ENCODE data around the gene RARA. TPM values are rescaled to one million over a fixed set of nuclear protein-coding genes. Genes with fewer than 3 reads are reported as not detected.

The RARA gene
- total RNA-seq, 1 donor from 2014 or later = 72.5 TPM

GRCh38 chr17:40287494-40288369, 21.2 kb upstream of the RARA start, which contains the start of gene CDC6:
CDC6 (plus strand) TSS chr17:40287879; CDS start chr17:40289421, 1,542 bp downstream.
- intact Hi-C loops (cut with micrococcal nuclease) = loop anchor here (1.0 to 10.0 kb wide), 6 partner anchors 31 to 363 kb away; partner anchors contain the start of genes LRRC3C, ORMDL3, TOP2A and WIPF2
- peaks cover 18% of the 10 kb centered on the region for H3K4me1 Mint-ChIP-seq
- ChIA-PET POLR2A (interaction anchor here (1.1 kb wide), 1 partner anchor 69 kb away, joined by 3 read pairs; no protein-coding TSS in a partner anchor), CTCF (interaction anchor here (0.7 to 4.0 kb wide), 2 partner anchors 59 to 85 kb away, joined by 3 to 26 read pairs; no protein-coding TSS in a partner anchor)
- H3K9me3 Mint-ChIP-seq = no peaks in the 10 kb centered on the region
- ATAC-seq (ENCODE audit: low read depth) = peak; percentile 95
- TF ChIP-seq CTCF (IDR thresholded peaks at IDR 0.05) = no peak
- H3K4me3 Mint-ChIP-seq = peak within 1 kb of the TSS; percentile 97
- DNase-seq = peak; percentile 93
- no peaks in the 10 kb centered on the region for H3K27me3 Mint-ChIP-seq
- peak within 1 kb of the TSS; percentile 87 for H3K27ac Mint-ChIP-seq
- H3K36me3 Mint-ChIP-seq (ENCODE audit: low read depth) = peaks cover 14% of the 10 kb centered on the region

GRCh38 chr17:40290629-40291280, 18.2 kb upstream of the RARA start:
- no peak for DNase-seq
- H3K9me3 Mint-ChIP-seq = no peaks in the 10 kb centered on the region
- ChIA-PET CTCF (interaction anchor here (1.0 to 4.0 kb wide), 10 partner anchors 35 to 277 kb away, joined by 3 to 26 read pairs (median 4); partner anchors contain the start of genes CSF3, MED24 and WIPF2), POLR2A (interaction anchor here (0.6 kb wide), 1 partner anchor 93 kb away, joined by 3 read pairs; no protein-coding TSS in a partner anchor)
- H3K36me3 Mint-ChIP-seq (ENCODE audit: low read depth) = peaks cover 4% of the 10 kb centered on the region
- ATAC-seq (ENCODE audit: low read depth) = no peak
- intact Hi-C loops (cut with micrococcal nuclease) = loop anchor here (1.0 kb wide), 3 partner anchors 88 to 277 kb away; no protein-coding TSS in a partner anchor
- no peak overlapping the region for H3K4me3 Mint-ChIP-seq
- H3K27me3 Mint-ChIP-seq = no peaks in the 10 kb centered on the region
- no peak for TF ChIP-seq CTCF (IDR thresholded peaks at IDR 0.05)
- no peak overlapping the region for H3K27ac Mint-ChIP-seq
- peaks cover 17% of the 10 kb centered on the region for H3K4me1 Mint-ChIP-seq

- ChIA-PET POLR2A (interaction anchor here (0.6 kb wide), 1 partner anchor 94 kb away, joined by 3 read pairs; no protein-coding TSS in a partner anchor), CTCF (interaction anchor here (1.5 to 4.0 kb wide), 5 partner anchors 34 to 276 kb away, joined by 3 to 26 read pairs (median 7); partner anchors contain the start of gene CSF3)
- no peak for TF ChIP-seq CTCF (IDR thresholded peaks at IDR 0.05)
- Mint-ChIP-seq H3K27ac (no peak overlapping the region), H3K4me3 (no peak overlapping the region), H3K27me3 (no peaks in the 10 kb centered on the region), H3K36me3 (ENCODE audit: low read depth) (peaks cover 4% of the 10 kb centered on the region), H3K9me3 (no peaks in the 10 kb centered on the region), H3K4me1 (peaks cover 17% of the 10 kb centered on the region)
- ATAC-seq (ENCODE audit: low read depth) (no peak), DNase-seq (no peak)
- intact Hi-C loops (cut with micrococcal nuclease) = no loop called here
These were observed 17.7 kb upstream of the RARA start for GRCh38 chr17:40291281-40291664.

- CTCF ChIA-PET = interaction anchor here (1.3 to 2.1 kb wide), 4 partner anchors 10 to 92 kb away, joined by 3 to 7 read pairs (median 6); no protein-coding TSS in a partner anchor
- Mint-ChIP-seq H3K9me3 (no peaks in the 10 kb centered on the region), H3K4me3 (no peak overlapping the region), H3K4me1 (peaks cover 4% of the 10 kb centered on the region), H3K27ac (no peak overlapping the region), H3K36me3 (ENCODE audit: low read depth) (no peaks in the 10 kb centered on the region), H3K27me3 (no peaks in the 10 kb centered on the region)
- no peak for ATAC-seq (ENCODE audit: low read depth)
- no peak for TF ChIP-seq CTCF (IDR thresholded peaks at IDR 0.05)
- no peak for DNase-seq
- intact Hi-C loops (cut with micrococcal nuclease) = no loop called here
- POLR2A ChIA-PET = no interaction called here
These were observed 15.6 kb upstream of the RARA start for GRCh38 chr17:40293363-40293762.
